H9 (cell line): ENCODE measurements around the gene ITPR3. TPM values are rescaled to one million over a fixed set of nuclear protein-coding genes. Genes with fewer than 3 reads are reported as not detected.

Experiments
- DNase-seq: peaks from one replicate; pipeline ENCODE4 v3.0.0-alpha.2; 2017
- H2AFZ ChIP-seq: one replicate; pipeline ENCODE4 v1.6.1; 2013; ENCODE audit warnings: mild to moderate bottlenecking, low read length, control low read depth, moderate library complexity
- H2AK5ac ChIP-seq: 2 replicates; pipeline ENCODE4 v1.6.1; 2013; ENCODE audit warnings: low read length, control low read depth, mixed read lengths; ENCODE audit not compliant: insufficient read length
- H2BK120ac ChIP-seq: one replicate; pipeline ENCODE4 v1.6.1; 2013; ENCODE audit warnings: low read depth, mild to moderate bottlenecking, low read length, control low read depth, inconsistent platforms; ENCODE audit not compliant: poor library complexity, severe bottlenecking
- H2BK12ac ChIP-seq: 2 replicates; pipeline ENCODE4 v1.6.1; 2013; ENCODE audit warnings: low read length, control low read depth, mixed read lengths, low read depth; ENCODE audit not compliant: insufficient read length
- H2BK15ac ChIP-seq: 2 replicates; pipeline ENCODE4 v1.6.1; 2013; ENCODE audit warnings: low read depth, low read length, control low read depth
- H2BK20ac ChIP-seq: one replicate; pipeline ENCODE4 v1.6.1; 2013; ENCODE audit warnings: low read depth, mild to moderate bottlenecking, low read length, control low read depth, inconsistent platforms; ENCODE audit not compliant: poor library complexity, severe bottlenecking
- H2BK5ac ChIP-seq: 2 replicates; pipeline ENCODE4 v1.6.1; 2013; ENCODE audit warnings: low read length, control low read depth, mixed read lengths; ENCODE audit not compliant: insufficient read length
- H3K14ac ChIP-seq: 2 replicates; pipeline ENCODE4 v1.6.1; 2013; ENCODE audit warnings: low read length, control low read depth; ENCODE audit not compliant: insufficient read depth
- H3K18ac ChIP-seq: 2 replicates; pipeline ENCODE4 v1.6.1; 2013; ENCODE audit warnings: low read depth, mild to moderate bottlenecking, mixed read lengths, low read length, control low read depth; ENCODE audit not compliant: insufficient read length
- H3K23ac ChIP-seq: 2 replicates; pipeline ENCODE4 v1.6.1; 2013; ENCODE audit warnings: low read length, control low read depth, mixed read lengths, low read depth; ENCODE audit not compliant: insufficient read length
- H3K23me2 ChIP-seq: 2 replicates; pipeline ENCODE4 v1.6.1; 2013; ENCODE audit warnings: low read depth, mild to moderate bottlenecking, mixed read lengths, low read length, control low read depth; ENCODE audit not compliant: insufficient read length, poor library complexity, severe bottlenecking
- H3K27ac ChIP-seq: 2 replicates; pipeline ENCODE4 v1.5.1; 2013; ENCODE audit warnings: low read length, control low read depth, mixed read lengths, low read depth; ENCODE audit not compliant: insufficient read length
- H3K27me3 ChIP-seq: 2 replicates; pipeline ENCODE4 v1.6.1; 2013; ENCODE audit warnings: low read length, control low read depth, inconsistent platforms; ENCODE audit not compliant: insufficient read depth
- H3K4ac ChIP-seq: 2 replicates; pipeline ENCODE4 v1.6.1; 2013; ENCODE audit warnings: low read depth, mild to moderate bottlenecking, control low read depth, inconsistent platforms, low read length, moderate library complexity
- H3K4me1 ChIP-seq: 2 replicates; pipeline ENCODE4 v1.6.1; 2013; ENCODE audit warnings: low read length, control low read depth, inconsistent platforms; ENCODE audit not compliant: insufficient read depth
- H3K4me2 ChIP-seq: 2 replicates; pipeline ENCODE4 v1.6.1; 2013; ENCODE audit warnings: low read length, control low read depth, mixed read lengths; ENCODE audit not compliant: insufficient read length, insufficient read depth
- H3K56ac ChIP-seq: 2 replicates; pipeline ENCODE4 v1.6.1; 2013; ENCODE audit warnings: low read depth, mild to moderate bottlenecking, mixed read lengths, low read length, control low read depth; ENCODE audit not compliant: insufficient read length
- H3K79me1 ChIP-seq: 2 replicates; pipeline ENCODE4 v1.6.1; 2013; ENCODE audit warnings: low read depth, mild to moderate bottlenecking, moderate library complexity, low read length, control low read depth, inconsistent platforms; ENCODE audit not compliant: insufficient read depth, poor library complexity, severe bottlenecking
- H3K79me2 ChIP-seq: 2 replicates; pipeline ENCODE4 v1.6.1; 2013; ENCODE audit warnings: low read length, control low read depth, inconsistent platforms; ENCODE audit not compliant: insufficient read depth
- H3K9ac ChIP-seq: 2 replicates; pipeline ENCODE4 v1.6.1; 2013; ENCODE audit warnings: low read length, control low read depth, mixed read lengths; ENCODE audit not compliant: insufficient read length; ENCODE audit errors: extremely low read depth
- H3K9me3 ChIP-seq: one replicate; pipeline ENCODE4 v1.6.1; 2013; ENCODE audit warnings: low read depth, low read length, inconsistent platforms; ENCODE audit not compliant: control insufficient read depth
- H3T11ph ChIP-seq: one replicate; pipeline ENCODE4 v1.6.1; 2013; ENCODE audit warnings: mild to moderate bottlenecking, low read length, control low read depth, inconsistent platforms
- H4K20me1 ChIP-seq: one replicate; pipeline ENCODE4 v1.6.1; 2013; ENCODE audit not compliant: control insufficient read depth, insufficient read length, insufficient read depth
- H4K5ac ChIP-seq: 2 replicates; pipeline ENCODE4 v1.6.1; 2013; ENCODE audit warnings: low read depth, mild to moderate bottlenecking, mixed read lengths, low read length, control low read depth; ENCODE audit not compliant: insufficient read length
- H4K8ac ChIP-seq: replicated peaks from 2 replicates; pipeline ENCODE4 v1.6.1; 2013; ENCODE audit warnings: low read length, control low read depth, mixed read lengths, low read depth; ENCODE audit not compliant: insufficient read length
- H4K91ac ChIP-seq: 2 replicates; pipeline ENCODE4 v1.6.1; 2013; ENCODE audit warnings: low read depth, mild to moderate bottlenecking, moderate library complexity, mixed read lengths, low read length, control low read depth; ENCODE audit not compliant: insufficient read length
- H3K27ac Mint-ChIP-seq, 3 experiments: 2 replicates in 2 of 3; 3 replicates in 1 of 3; pipeline ENCODE4 v1.8.0; 2020 to 2021; ENCODE audit warnings: mixed read lengths in 3 of 3, mild to moderate bottlenecking in 1 of 3, moderate library complexity in 1 of 3
- H3K27me3 Mint-ChIP-seq: 2 replicates; pipeline ENCODE4 v1.8.0; 2021; ENCODE audit warnings: low read depth, mild to moderate bottlenecking, moderate library complexity, mixed read lengths
- H3K36me3 Mint-ChIP-seq, 3 experiments: 2 replicates in 2 of 3; 3 replicates in 1 of 3; pipeline ENCODE4 v1.8.0; 2020 to 2021; ENCODE audit warnings: low read depth in 3 of 3, mixed read lengths in 3 of 3; ENCODE audit not compliant: insufficient read depth in 1 of 3
- H3K4me1 Mint-ChIP-seq, 2 experiments: 2 replicates each; pipeline ENCODE4 v1.8.0; 2020; ENCODE audit warnings: mixed read lengths in 2 of 2
- H3K4me3 Mint-ChIP-seq, 2 experiments: 2 replicates in 1 of 2; 3 replicates in 1 of 2; pipeline ENCODE4 v1.8.0; 2020 to 2021; ENCODE audit warnings: mild to moderate bottlenecking in 2 of 2, mixed read lengths in 2 of 2, moderate library complexity in 1 of 2
- H3K9me3 Mint-ChIP-seq, 2 experiments: 2 replicates in 1 of 2; 3 replicates in 1 of 2; pipeline ENCODE4 v1.8.0; 2020; ENCODE audit warnings: mild to moderate bottlenecking in 2 of 2, mixed read lengths in 2 of 2, moderate library complexity in 1 of 2
- WGBS: extraction: QIAGEN DNeasy Blood & Tissue Kit; methylation state at CpG from one replicate; pipeline ENCODE4 v1.1.7; 2013; ENCODE audit warnings: missing lambda C conversion rate, low lambda C conversion rate, mixed read lengths; ENCODE audit not compliant: insufficient read length; ENCODE audit errors: extremely low coverage; 5-methylcytosine and 5-hydroxymethylcytosine counted together
- total RNA-seq: library from RNA; stranded (reverse); gene quantifications from 2 replicates; pipeline ENCODE4 v1.2.1, GENCODE V29; 2021
- TF ChIP-seq, protein P1 (sequence below): fragments of 200-600 bp; sonication (generic); conservative IDR thresholded peaks from 3 replicates; pipeline ENCODE4 v1.8.0; 2021; ENCODE audit warnings: antibody characterized with exemption, mild to moderate bottlenecking

Gene ITPR3
- total RNA-seq, 1 experiment from 2014 or later: 40.3 TPM

DNA sequence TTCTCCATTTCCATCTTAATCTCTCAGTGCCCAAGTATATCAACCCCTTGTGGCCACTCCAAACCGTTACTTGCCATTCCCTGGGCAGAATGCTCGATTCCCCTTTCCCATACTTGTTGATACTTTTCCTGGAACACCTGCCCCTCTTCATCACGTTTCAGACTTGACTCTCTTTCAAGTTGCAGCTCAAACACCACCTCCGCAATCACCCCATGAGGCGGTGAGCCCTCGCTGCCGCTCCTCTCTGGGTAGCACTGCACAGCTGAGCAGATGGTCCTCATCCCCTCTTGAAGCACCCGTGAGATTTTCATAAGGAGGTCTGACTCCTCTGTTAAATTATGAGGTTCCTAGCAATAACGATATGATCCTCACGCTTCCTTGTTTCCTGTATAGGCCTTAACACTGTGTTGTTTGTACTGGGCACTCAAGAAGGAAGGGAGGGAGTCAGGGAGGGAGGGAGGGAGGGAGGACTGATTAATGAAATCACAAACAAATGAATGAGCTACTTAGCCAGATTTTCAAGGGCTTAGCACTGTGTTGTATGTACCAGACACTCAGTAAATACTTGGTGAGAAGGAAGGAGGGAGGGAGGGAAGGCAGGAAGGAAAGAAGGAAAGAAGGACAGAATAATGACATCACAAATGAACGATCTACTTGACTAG lies 98.3 kb downstream of the ITPR3 start:
- no CpG with 5 or more reads among the region's 11 CpGs for WGBS
- Mint-ChIP-seq H3K36me3 (no peaks in the 10 kb centered on the region), H3K4me1 (peaks cover 19 to 24% of the 10 kb centered on the region in 2 experiments), H3K9me3 (no peaks in the 10 kb centered on the region), H3K4me3 (no peak overlapping the region), H3K27me3 (peaks cover 11% of the 10 kb centered on the region), H3K27ac (no peak overlapping the region)
- Histone ChIP-seq H2BK20ac (no peak overlapping the region), H3K23me2 (no peaks in the 10 kb centered on the region), H4K20me1 (no peaks in the 10 kb centered on the region), H3K18ac (no peak overlapping the region), H3T11ph (no peak overlapping the region), H4K8ac (no peak overlapping the region), H2BK5ac (no peak overlapping the region), H2BK12ac (no peak overlapping the region), H4K91ac (no peak overlapping the region), H3K23ac (no peak overlapping the region), H2AFZ (no peak overlapping the region), H3K79me2 (no peaks in the 10 kb centered on the region), H3K14ac (no peak overlapping the region), H3K27ac (no peak overlapping the region), H2BK15ac (no peak overlapping the region), H3K79me1 (no peaks in the 10 kb centered on the region), H3K4me1 (peaks cover 4% of the 10 kb centered on the region; the same call in 1 of the 2 replicates), H4K5ac (no peak overlapping the region), H3K4me2 (no peak overlapping the region), H2AK5ac (no peak overlapping the region), H3K27me3 (no peaks in the 10 kb centered on the region), H3K4ac (no peak overlapping the region), H2BK120ac (no peak overlapping the region), H3K9ac (no peak overlapping the region), H3K56ac (no peak overlapping the region), H3K9me3 (no peaks in the 10 kb centered on the region)
- TF ChIP-seq, protein P1, sequence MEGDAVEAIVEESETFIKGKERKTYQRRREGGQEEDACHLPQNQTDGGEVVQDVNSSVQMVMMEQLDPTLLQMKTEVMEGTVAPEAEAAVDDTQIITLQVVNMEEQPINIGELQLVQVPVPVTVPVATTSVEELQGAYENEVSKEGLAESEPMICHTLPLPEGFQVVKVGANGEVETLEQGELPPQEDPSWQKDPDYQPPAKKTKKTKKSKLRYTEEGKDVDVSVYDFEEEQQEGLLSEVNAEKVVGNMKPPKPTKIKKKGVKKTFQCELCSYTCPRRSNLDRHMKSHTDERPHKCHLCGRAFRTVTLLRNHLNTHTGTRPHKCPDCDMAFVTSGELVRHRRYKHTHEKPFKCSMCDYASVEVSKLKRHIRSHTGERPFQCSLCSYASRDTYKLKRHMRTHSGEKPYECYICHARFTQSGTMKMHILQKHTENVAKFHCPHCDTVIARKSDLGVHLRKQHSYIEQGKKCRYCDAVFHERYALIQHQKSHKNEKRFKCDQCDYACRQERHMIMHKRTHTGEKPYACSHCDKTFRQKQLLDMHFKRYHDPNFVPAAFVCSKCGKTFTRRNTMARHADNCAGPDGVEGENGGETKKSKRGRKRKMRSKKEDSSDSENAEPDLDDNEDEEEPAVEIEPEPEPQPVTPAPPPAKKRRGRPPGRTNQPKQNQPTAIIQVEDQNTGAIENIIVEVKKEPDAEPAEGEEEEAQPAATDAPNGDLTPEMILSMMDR: no peak
- no peak for DNase-seq
